Esophagus (tissue), 2 donors: Measurements from ENCODE around the gene CPNE5. TPM values are rescaled to one million over a fixed set of nuclear protein-coding genes. Genes with fewer than 3 reads are reported as not detected.

Experiments used
- H3K27ac ChIP-seq, 2 donors: one replicate each; pipeline ENCODE4 v1.5.1; 2013; ENCODE audit warnings: low read depth in 2 of 2, mild to moderate bottlenecking in 2 of 2, inconsistent platforms in 1 of 2, low read length in 1 of 2, moderate library complexity in 1 of 2
- H3K27me3 ChIP-seq, 2 donors: one replicate each; pipeline ENCODE4 v1.6.1; 2013; ENCODE audit warnings: low read length in 2 of 2, control low read depth in 1 of 2, mild to moderate bottlenecking in 1 of 2; ENCODE audit not compliant: insufficient read depth in 2 of 2, control insufficient read depth in 1 of 2
- H3K36me3 ChIP-seq, 2 donors: one replicate each; pipeline ENCODE4 v1.6.1; 2013; ENCODE audit warnings: low read length in 1 of 2; ENCODE audit not compliant: control insufficient read depth in 2 of 2, insufficient read depth in 2 of 2
- H3K4me1 ChIP-seq, 2 donors: one replicate each; pipeline ENCODE4 v1.6.1; 2013; ENCODE audit warnings: low read length in 1 of 2; ENCODE audit not compliant: control insufficient read depth in 2 of 2, insufficient read depth in 2 of 2
- H3K4me3 ChIP-seq, 2 donors: one replicate each; pipeline ENCODE4 v1.5.1; 2013; ENCODE audit warnings: low read length in 2 of 2, mild to moderate bottlenecking in 2 of 2, low read depth in 1 of 2, moderate library complexity in 1 of 2
- H3K9me3 ChIP-seq, 2 donors: one replicate each; pipeline ENCODE4 v1.6.1; 2013; ENCODE audit warnings: mild to moderate bottlenecking in 2 of 2, low read depth in 1 of 2, low read length in 1 of 2, moderate library complexity in 1 of 2; ENCODE audit not compliant: control insufficient read depth in 2 of 2, insufficient read depth in 1 of 2
- WGBS, 2 donors: extraction: QIAGEN DNeasy Blood & Tissue Kit; methylation state at CpG; one replicate each; pipeline ENCODE4 v1.1.7; 2013; 5-methylcytosine and 5-hydroxymethylcytosine counted together
- polyA plus RNA-seq, 2 donors: library from polyadenylated mRNA; stranded (reverse); fragments of 200-250 nt; gene quantifications; one replicate each; pipeline ENCODE4 v1.2.3, GENCODE V29; 2013
- donor health status: healthy with polysubstance abuse.
- donor health status: Bipolar disorder and iron deficiency.

Gene CPNE5
- polyA plus RNA-seq, 2 donors, result 0.73 to 0.81 TPM

GRCh38 chr6:36788186-36788585, 51.1 kb downstream of the CPNE5 start:
- H3K4me1 ChIP-seq, result no peaks in the 10 kb centered on the region
- H3K27ac ChIP-seq, result no peak overlapping the region
- H3K36me3 ChIP-seq, result no peaks in the 10 kb centered on the region
- H3K27me3 ChIP-seq, result no peaks in the 10 kb centered on the region
- H3K4me3 ChIP-seq, result no peak overlapping the region
- H3K9me3 ChIP-seq, result no peaks in the 10 kb centered on the region
- 93% methylated on average over 8 of the region's 8 CpGs for WGBS, 2 donors

GRCh38 chr6:36787210-36787609, 52.0 kb downstream of the CPNE5 start:
- WGBS, 2 donors, result 97 to 98% methylated on average over 4 of the region's 4 CpGs
- Histone ChIP-seq H3K9me3 (no peaks in the 10 kb centered on the region), H3K4me1 (no peaks in the 10 kb centered on the region), H3K36me3 (no peaks in the 10 kb centered on the region), H3K27ac (no peak overlapping the region), H3K4me3 (no peak overlapping the region), H3K27me3 (no peaks in the 10 kb centered on the region)

GRCh38 chr6:36786055-36786675, 53.1 kb downstream of the CPNE5 start:
- no peaks in the 10 kb centered on the region for H3K27me3 ChIP-seq
- no peaks in the 10 kb centered on the region for H3K9me3 ChIP-seq
- H3K4me1 ChIP-seq, result no peaks in the 10 kb centered on the region
- H3K27ac ChIP-seq, result no peak overlapping the region
- no peak overlapping the region for H3K4me3 ChIP-seq
- 69 to 71% methylated on average over 6 of the region's 6 CpGs for WGBS, 2 donors
- H3K36me3 ChIP-seq, result no peaks in the 10 kb centered on the region

- 76 to 87% methylated on average over 3 of the region's 3 CpGs for WGBS, 2 donors
- Histone ChIP-seq H3K9me3 (no peaks in the 10 kb centered on the region), H3K4me1 (no peaks in the 10 kb centered on the region), H3K27ac (no peak overlapping the region), H3K4me3 (no peak overlapping the region), H3K36me3 (no peaks in the 10 kb centered on the region), H3K27me3 (no peaks in the 10 kb centered on the region)
Observed at GRCh38 chr6:36784376-36784636, 54.9 kb downstream of the CPNE5 start.

- 75 to 77% methylated on average over 5 of the region's 5 CpGs for WGBS, 2 donors
- H3K27ac ChIP-seq, result no peak overlapping the region
- no peaks in the 10 kb centered on the region for H3K27me3 ChIP-seq
Observed at GRCh38 chr6:36783603-36784375, 55.5 kb downstream of the CPNE5 start.

GRCh38 chr6:36781669-36782068, 57.6 kb downstream of the CPNE5 start:
- Histone ChIP-seq H3K4me1 (no peaks in the 10 kb centered on the region), H3K9me3 (no peaks in the 10 kb centered on the region), H3K4me3 (no peak overlapping the region), H3K27ac (no peak overlapping the region), H3K36me3 (no peaks in the 10 kb centered on the region), H3K27me3 (no peaks in the 10 kb centered on the region)
- 82 to 83% methylated on average over 8 of the region's 8 CpGs for WGBS, 2 donors

More at GRCh38 chr6:36783603-36784375, 55.5 kb downstream of the CPNE5 start:
- H3K9me3 ChIP-seq, result no peaks in the 10 kb centered on the region
- no peak overlapping the region for H3K4me3 ChIP-seq
- no peaks in the 10 kb centered on the region for H3K4me1 ChIP-seq
- no peaks in the 10 kb centered on the region for H3K36me3 ChIP-seq

GRCh38 chr6:36780442-36781177, 58.6 kb downstream of the CPNE5 start:
- Histone ChIP-seq H3K4me3 (no peak overlapping the region), H3K36me3 (no peaks in the 10 kb centered on the region), H3K27ac (no peak overlapping the region), H3K27me3 (no peaks in the 10 kb centered on the region), H3K4me1 (no peaks in the 10 kb centered on the region), H3K9me3 (no peaks in the 10 kb centered on the region)
- 44 to 54% methylated on average over 11 of the region's 11 CpGs for WGBS, 2 donors

- Histone ChIP-seq H3K9me3 (no peaks in the 10 kb centered on the region), H3K36me3 (no peaks in the 10 kb centered on the region), H3K27ac (no peak overlapping the region), H3K27me3 (no peaks in the 10 kb centered on the region), H3K4me1 (no peaks in the 10 kb centered on the region), H3K4me3 (no peak overlapping the region)
- WGBS, 2 donors, result 71 to 77% methylated on average over 5 of the region's 5 CpGs
Observed at GRCh38 chr6:36779227-36779626, 60.0 kb downstream of the CPNE5 start.

GRCh38 chr6:36777801-36778200, 61.4 kb downstream of the CPNE5 start:
- Histone ChIP-seq H3K4me3 (no peak overlapping the region), H3K9me3 (no peaks in the 10 kb centered on the region), H3K36me3 (no peaks in the 10 kb centered on the region), H3K27ac (no peak overlapping the region), H3K4me1 (no peaks in the 10 kb centered on the region), H3K27me3 (no peaks in the 10 kb centered on the region)
- WGBS, 2 donors, result 59 to 66% methylated on average over 5 of the region's 5 CpGs
